NCI-H524 (cell line): ENCODE results near the gene PSME2.
"Not testable (repeated sequence)": the region's sequence is repeated elsewhere in the genome, so short reads cannot be mapped to it uniquely, and the experiment has no call there.

Source experiments
- DNase-seq, 2 experiments: peaks; one replicate each; lab custom pipeline; 2025; lab: John Stamatoyannopoulos, UW

PSME2 gene

GRCh38 chr14:24114532-24115421, 31.6 kb downstream of the PSME2 start, which contains the start of the genes DCAF11 and NRL:
TSS of gene DCAF11 (plus strand) at chr14:24114777. CDS start at chr14:24115595, 818 bp downstream.
TSS of gene NRL (minus strand) at chr14:24114949. CDS start at chr14:24082848, 32,101 bp downstream.
- peak; percentile 100 for DNase-seq

DNA sequence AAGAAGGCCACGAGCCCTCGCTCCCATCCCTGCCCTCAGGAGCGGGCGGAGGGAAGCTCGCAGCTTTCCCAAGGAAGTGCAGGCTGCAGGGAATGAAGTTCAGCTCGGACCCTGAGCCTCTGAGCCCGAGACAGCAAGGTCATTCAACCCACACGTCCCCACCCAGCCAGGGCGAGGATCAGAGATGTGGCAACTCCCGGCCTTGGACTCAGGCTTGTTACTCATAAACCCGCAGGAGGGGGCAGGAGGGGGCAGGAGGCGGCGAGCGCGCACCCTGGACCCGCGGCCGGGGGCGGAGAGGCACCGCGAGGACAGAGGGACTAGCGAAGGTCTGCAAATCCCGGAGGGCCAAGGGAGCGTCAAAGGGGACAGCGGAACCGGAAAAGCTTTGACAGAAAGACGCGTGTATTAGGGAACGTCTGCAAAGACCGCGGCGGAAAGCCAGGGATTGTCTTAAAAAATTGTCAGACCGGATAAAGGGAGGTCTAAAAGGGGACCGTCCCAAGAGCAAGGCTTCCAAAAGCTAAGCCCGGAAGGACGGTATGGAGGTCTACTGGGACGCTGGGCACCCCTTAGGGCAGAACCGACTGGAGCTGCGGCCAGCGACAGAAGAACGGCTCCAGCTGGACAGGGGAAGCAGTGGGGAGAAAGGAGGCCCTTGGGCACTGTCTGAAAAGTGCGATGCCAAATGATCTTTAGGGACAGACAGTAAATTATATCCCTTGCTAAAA, 32.4 kb downstream of the PSME2 start:
- peak; percentile 97 for DNase-seq

- DNase-seq = no peak
These were observed 33.0 kb downstream of the PSME2 start for GRCh38 chr14:24113379-24113800.

DNA sequence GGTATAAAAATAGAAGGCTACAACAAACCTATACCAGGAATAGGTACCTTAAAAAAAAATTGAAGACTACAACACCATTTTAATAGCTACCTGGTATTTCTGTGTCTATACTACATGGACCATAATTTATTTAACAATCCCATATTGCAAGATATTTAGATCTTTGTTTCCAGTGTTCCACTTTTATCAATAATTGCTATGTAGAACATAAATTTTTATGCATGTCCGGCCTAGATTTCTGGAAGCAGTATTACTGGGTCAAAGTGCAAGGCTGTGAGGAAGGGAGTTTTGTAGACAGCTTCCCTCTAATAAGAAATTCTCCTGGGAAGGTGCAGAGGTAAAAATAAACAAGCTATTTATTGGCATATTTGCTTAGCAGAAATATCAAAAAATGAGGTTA, 35.9 kb downstream of the PSME2 start:
- no peak for DNase-seq

- DNase-seq = no peak
These were observed 36.4 kb downstream of the PSME2 start for GRCh38 chr14:24110060-24110459.

- DNase-seq = no peak
These were observed 38.0 kb downstream of the PSME2 start for GRCh38 chr14:24108336-24108874.

DNA sequence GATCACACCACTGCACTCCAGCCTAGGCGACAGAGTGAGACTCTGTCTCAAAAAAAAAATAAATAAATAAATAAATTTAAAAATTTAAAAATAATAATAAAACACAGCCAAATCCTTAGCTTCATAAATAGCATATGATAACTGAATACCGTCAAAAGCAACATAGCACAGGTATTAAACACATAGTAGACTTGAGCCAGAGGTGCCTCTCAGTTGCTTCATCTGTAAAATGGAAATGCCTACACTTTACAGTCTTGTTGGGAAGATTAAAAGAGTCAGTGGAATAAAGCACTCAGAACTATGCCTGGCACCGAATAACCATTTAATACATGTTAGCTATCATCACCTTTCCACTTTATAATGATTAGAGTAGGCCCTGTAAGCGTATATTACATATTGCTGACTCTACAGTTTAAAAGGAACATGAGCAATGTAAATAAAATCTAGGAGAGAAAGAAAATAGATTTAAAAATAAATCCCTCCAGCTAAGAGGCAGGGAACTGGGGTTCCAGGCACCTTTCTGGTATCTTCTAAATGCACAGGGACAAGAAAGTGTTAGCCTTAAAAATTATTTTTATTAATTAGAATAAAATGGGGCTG, 39.6 kb downstream of the PSME2 start:
- no peak for DNase-seq

- not testable (repeated sequence) for DNase-seq
These were observed 40.7 kb downstream of the PSME2 start for GRCh38 chr14:24105609-24106239.

DNA sequence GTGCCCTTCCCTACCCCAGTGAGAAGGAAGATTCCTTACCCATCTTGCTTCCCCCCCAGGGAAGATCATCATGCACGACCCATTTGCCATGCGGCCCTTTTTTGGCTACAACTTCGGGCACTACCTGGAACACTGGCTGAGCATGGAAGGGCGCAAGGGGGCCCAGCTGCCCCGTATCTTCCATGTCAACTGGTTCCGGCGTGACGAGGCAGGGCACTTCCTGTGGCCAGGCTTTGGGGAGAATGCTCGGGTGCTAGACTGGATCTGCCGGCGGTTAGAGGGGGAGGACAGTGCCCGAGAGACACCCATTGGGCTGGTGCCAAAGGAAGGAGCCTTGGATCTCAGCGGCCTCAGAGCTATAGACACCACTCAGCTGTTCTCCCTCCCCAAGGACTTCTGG, 43.0 kb downstream of the PSME2 start:
- no peak for DNase-seq

GRCh38 chr14:24102357-24103048, 43.9 kb downstream of the PSME2 start:
- DNase-seq = no peak

DNA sequence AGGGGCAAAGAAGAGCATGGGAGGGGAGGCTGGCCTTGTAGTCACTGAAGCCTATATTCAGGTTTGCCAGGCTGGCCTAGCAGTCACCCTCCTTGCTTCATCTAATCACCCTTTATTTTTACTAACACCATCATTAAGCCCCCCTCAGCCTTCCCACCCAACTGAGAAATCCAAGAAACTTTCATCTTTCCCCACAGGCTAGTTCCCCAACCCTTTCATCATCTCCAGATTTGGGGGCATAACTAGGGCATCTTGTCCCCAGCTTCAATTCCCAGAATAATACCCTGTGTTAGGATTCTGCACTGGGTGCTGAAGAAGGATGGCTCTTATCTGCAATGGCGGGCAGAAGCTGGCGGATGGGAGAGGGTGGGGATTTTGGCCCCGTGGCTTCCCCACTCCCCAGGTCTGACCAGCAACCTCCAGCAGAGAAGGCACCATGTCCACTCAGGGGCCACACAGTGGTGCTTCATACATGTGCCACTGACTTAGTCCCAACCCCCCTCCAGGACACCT, 45.4 kb downstream of the PSME2 start:
- DNase-seq = no peak

DNA sequence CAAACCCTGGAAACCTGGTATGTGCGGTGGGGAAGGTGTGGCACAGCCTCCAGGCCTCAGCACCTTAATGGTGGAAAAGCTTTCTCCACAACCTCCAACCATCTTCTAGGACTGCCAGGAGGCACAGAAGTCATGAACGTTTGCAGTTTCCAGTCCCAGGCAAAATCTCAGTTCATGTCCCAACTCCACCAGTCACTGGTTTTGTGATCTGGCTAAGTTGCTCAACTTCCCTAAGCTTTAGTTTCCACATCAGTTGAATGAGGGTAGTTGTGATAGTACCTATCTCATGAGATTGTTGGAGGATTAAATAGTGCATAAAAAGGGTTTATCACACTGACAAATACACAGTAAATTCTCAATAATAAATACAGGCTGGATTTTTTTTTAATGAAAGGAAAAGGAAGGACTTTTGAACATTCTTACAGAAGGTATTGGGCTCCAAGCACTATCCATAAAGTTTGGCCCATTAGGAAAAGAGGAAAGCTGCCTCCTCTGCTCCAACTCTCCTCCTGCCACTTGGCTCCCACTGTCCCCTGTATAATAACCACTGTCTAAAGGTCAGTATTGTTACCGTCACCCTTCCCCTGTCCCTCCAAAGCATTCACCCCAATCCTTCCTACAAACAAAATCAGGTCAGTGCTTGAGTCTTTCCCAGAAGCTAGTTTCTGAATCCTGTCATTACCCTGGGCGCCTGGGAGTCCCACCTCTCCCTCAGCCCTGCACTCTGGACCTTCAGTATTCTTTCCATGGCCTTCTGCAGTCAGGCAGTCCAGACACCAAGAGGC, 46.0 kb downstream of the PSME2 start:
- DNase-seq = no peak

- no peak for DNase-seq
These were observed 47.2 kb downstream of the PSME2 start for GRCh38 chr14:24098927-24099813.

DNA sequence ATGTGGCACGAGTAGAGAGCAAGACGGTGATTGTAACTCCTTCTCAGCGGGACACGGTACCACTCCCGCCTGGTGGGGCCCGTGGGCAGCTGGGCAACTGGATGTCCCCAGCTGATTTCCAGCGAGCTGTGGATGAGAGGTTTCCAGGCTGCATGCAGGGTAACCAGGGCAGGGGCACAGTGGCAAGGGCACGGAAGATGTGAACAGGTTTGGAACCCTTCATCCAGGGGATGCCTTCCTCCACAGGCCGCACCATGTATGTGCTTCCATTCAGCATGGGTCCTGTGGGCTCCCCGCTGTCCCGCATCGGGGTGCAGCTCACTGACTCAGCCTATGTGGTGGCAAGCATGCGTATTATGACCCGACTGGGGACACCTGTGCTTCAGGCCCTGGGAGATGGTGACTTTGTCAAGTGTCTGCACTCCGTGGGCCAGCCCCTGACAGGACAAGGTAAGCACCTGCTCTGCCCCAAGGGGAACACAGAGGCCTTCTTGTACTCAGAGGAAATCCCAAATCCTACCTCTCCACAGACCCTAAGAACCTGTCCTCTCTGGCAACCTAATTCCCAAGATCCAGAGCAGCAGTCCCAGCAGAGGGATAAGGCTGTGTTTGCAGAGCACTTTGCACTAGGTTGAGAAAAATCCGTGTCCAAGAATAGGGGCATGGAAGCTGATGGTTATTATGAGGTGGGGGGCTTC, 48.0 kb downstream of the PSME2 start:
- DNase-seq = no peak

- no peak for DNase-seq
These were observed 49.7 kb downstream of the PSME2 start for GRCh38 chr14:24096545-24097181.

- peak in 1 of 2 experiments; percentile 51 for DNase-seq
These were observed 50.9 kb downstream of the PSME2 start for GRCh38 chr14:24095271-24096068.

DNA sequence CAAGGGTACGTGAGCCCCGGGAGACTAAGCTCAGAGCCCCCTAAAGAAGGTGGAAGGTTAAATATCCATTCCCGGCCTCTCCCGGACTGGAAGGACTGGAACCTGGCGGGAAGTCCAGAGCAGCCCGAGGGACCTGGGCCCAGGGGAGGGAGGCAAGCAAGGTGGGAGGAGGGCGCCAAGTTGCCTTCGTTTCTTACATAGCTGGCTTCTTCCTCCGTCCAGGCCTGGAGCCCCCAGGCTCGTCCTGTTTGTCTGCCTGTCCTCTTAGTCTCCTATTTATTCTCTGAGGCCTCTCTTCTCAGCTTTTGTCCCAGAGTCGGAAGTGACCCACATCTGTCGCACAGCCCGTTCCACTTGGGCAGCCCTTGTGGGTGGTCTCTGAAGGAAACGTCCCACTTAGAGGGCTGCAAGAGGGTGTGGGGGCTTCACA, 51.6 kb downstream of the PSME2 start:
- peak in 1 of 2 experiments; percentile 63 for DNase-seq
